ENCODE results near the gene FOXO3.
A peak's percentile ranks its signal among the peaks of the same experiment; 100 is the strongest.
"Not testable (repeated sequence)": the region's sequence is repeated elsewhere in the genome, so short reads cannot be mapped to it uniquely, and the experiment has no call there.

The FOXO3 gene

DNA sequence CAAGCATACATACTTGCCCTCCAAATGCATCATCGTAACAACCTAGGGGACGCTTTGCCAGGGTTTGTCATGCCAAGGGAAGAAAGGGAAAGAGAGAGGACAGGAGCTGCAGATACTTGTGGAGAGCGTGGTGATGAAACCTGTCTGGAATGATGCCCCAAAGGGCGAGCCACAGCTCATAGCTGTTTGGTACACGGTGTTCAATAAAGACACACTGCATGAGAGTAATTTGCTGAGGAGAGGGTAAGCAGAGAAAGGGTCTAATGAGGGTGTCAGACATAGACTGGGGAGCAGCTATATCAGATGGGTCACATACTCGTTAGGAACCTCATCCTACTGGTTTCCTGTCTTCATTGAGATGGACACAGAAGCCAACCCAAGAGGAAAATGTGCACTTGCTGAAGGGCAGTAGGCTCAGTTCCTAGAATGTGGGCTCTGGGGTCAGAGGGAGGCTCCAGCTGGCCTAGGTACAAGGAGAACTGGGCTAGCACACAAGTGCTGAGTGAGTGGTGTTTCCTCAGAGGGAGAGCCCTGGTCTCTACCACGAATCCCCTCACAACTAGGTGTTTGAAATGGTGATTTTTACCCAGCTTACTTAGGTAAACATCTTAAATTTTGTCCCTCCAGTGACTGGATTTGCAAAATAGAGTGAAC, 5.2 kb upstream of the FOXO3 start:
- no peak for DNase-seq (ENCODE audit: low read depth in 1 of 2, low spot score in 1 of 2)

DNA sequence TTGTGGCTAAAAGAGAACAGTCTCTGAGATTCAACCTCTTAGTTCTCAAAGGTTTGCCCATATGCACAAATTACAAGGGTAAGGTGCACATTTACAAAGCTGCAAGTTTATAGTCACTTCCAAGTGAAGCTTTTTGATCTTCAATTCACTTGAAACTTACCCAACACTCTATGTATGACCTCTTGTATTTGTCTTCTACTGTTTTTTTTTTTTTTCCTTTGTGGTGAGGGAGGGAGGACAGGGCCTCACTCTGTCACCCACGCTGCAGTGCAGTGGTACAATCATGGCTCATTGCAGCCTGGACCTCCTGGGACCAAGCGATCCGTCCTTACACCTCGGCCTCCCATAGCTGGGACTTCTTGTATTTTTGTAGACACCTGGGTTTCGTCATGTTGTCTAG, 4.5 kb upstream of the FOXO3 start:
- no peak for DNase-seq (ENCODE audit: low read depth in 1 of 2, low spot score in 1 of 2)

DNA sequence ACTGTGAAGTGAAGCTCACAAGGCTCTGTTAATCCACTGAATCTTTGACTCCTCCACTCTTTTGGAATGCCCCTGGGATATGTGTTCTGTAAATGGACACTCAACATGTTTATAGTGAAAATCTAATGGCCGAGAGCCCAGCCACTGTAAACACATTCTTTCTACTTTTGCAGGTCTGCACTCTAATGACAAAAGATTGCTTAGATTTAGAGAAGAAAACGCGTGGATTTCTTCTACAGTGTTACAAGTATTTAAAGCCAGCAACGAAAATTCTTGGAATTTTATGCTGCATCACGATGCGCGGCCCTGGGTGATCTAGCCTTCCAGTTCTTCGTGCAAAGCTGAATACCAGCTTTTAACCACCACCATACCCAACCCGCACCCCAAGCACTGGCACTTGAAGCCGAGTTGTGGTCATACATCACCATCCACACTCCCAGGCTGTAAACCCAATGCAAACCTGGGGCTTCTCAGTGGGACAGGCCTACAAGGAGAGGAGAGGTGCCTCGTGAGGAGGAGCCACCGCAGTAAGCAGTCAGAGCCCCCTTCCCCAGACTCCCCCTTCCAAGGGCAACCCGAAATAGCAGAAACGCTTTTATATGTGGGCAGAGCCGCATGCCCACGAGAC, 3.7 kb upstream of the FOXO3 start:
- DNase-seq (ENCODE audit: low read depth in 1 of 2, low spot score in 1 of 2): no peak

DNA sequence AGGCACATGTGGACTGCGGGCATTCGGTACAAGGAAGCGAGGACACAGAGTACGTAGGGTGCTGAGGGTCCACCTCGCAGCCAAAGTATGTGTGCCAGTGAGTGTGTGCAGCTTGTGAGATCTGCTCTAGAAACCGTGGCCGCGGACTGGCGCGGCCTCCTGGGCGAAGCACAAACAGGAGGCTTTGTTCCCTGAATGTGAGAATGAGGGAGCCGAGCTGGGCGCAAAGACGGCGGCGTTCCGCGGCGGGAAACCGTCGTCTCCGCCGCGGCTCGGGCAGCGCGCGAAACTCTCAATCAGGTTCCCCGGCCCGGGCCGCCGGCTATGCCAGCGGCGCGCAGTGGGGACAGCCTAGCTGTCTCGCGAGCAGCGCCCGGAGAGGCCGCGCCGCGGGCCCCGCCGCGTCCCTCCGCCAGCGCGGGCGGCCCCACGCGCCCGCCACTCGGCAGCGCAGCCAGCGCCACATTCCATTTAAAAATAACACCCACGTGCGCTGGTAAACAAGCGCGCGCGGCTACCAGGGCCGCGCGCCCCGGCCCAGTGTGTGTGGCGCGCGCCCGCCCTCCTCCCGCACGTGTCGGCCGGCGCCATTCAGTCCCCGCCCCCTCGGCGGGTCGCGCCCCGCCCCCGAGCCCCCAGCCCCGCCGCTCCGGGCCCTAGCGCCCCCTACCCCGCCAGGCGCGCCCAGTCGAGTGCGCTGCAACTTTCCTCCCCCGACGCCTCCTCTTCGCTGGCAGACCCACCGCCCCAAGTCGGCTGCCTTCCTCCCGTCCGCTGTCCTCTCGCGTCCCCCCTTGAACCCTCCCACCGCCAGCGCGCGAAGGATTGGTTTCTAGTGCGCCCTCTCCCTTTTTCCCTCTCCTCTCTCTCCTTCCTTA, 3.0 kb upstream of the FOXO3 start:
- DNase-seq (ENCODE audit: low read depth in 1 of 2, low spot score in 1 of 2): peak; percentile 53 to 76

DNA sequence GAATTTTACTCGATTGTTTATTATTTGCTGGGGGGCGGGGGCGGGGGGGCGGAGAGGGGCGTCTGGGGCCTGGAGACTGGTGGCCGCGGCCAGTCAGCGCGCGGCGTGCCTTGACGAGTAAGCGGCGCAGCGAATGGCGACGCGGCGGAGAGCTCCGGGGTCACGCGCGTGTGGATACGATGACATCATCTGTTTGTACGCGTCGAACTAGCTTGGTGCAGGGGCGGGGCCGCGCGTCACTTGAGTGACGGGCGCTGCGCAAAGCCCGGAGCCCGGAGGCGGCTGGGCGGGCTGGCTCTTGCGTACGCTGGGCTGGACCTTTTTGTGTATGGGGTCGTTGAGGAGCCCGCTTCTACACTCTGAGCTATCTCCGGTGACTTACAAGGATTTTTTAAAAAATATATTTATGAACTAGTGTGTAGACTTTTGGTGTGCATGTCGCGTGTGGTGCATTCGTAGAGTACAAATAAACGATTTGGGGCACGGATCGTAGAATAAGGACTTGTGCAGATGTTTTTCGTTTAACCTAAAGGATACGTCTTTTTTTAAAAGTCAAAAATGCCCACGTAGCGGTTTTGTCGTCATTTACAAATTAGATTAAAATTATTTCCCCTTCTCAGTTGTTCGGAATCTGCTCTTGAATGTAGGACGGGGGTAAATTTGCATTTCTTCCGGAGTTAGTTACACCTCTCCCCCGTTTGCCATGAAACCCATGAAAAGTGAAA, 2.2 kb upstream of the FOXO3 start:
- peak; percentile 95 for DNase-seq (ENCODE audit: low read depth in 1 of 2, low spot score in 1 of 2)

DNA sequence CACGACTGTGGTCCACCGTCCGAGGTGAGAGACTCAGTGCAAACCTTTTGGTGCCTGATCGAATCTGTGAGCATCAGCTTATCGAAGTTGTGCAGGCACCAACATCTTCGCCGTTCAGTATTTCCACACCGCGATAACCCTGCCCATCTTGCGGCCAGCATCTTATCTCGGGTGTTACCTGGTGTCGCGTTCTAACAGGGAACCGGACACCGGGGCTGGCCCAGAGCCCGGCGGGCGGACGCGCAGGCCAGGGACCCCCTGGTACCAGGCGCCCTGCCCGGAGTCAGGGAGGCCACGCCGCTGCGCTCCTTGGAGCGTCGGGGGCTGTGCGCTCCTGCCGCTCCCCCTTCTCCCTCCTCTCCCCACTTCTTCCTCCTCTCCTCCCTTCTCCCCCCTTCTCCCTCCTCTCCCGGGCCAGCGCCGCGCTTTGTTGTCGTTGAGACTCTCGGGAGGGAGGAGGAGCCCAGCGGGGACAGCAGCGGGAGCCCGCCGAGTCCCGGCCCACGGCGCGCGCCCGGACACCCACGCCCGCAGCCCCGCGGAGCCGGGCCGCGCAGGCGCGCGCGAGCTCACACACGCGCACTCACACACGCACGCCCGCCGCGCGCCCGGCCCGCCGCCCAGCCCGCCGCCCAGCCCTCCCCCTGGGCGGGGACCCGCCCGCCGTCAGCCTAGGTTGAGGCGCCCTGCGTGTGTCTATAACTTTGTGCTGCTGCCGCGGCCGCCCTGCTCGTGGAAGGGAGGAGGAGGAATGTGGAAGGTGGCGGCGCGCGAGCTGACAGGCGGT, 1.4 kb upstream of the FOXO3 start:
- peak; percentile 75 to 79 for DNase-seq (ENCODE audit: low read depth in 1 of 2, low spot score in 1 of 2)

DNA sequence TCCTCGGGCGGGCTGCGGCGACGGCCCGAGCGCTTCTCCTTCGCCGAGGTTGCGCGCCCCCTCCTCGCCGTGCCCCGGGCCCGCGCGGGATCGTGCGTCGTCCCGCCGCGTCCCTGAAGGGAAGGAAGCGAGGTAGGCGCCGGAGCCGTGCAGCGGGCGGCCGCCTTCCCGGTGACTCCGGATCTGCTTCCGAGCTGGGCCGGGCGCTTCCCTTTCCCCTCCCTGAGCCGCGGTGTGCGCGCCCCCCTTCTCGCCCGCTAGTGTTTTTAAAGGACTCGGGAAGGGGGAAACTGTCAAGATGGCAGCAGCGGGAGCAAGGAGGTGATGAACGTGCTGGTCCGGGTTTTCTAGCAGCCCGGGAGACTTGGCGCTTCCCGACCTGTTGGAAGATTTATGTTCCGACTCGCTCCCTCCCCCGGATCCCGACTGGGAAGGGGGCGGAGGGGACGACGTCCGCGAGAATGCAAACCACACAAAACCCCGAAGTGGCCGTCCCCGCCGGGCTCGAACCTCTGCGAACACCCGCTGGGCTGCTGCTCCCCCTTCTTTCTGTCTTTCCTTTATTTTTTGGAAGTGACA, 744 bp upstream of the FOXO3 start:
- DNase-seq (ENCODE audit: low read depth in 1 of 2, low spot score in 1 of 2): no peak

DNA sequence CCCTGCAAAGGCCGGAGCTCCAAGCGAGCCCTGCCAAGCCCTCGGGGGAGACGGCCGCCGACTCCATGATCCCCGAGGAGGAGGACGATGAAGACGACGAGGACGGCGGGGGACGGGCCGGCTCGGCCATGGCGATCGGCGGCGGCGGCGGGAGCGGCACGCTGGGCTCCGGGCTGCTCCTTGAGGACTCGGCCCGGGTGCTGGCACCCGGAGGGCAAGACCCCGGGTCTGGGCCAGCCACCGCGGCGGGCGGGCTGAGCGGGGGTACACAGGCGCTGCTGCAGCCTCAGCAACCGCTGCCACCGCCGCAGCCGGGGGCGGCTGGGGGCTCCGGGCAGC, 561 bp downstream of the FOXO3 start:
- not testable (repeated sequence) for DNase-seq (ENCODE audit: low read depth in 1 of 2, low spot score in 1 of 2)

DNA sequence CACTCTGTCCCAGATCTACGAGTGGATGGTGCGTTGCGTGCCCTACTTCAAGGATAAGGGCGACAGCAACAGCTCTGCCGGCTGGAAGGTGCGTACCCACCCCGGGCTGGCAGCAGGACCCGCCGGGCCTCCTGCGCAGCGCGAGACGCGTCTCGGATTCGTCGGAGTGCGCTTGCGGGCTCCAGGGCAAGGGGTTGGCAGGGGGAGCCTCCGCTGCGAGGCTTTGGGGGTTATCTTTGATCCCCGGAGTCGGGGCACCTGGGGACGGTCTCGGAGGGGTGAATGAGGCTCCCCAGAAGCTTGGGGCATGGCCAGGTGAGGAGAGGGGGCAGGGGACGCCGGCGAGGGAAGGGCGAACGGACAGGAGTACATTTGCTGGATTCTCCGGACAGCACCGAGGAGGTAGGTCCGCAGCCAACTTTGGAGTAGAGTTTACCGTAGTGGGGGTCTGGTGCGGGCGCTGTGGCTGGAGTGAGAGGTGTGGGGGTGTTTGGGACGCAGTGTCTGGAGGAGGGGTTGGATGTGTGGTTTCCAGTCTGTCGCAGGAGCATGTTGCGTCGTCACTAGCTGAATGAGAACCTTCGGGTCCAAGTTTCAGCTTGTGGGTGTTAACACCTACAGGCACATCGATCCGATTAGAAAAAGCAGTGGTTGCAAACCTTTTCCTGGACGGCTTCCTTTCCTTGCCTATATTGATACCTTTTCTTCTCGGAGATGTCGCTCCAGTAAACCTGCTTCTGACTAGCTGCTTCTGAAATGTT, 1.2 kb downstream of the FOXO3 start:
- DNase-seq (ENCODE audit: low read depth in 1 of 2, low spot score in 1 of 2): no peak

DNA sequence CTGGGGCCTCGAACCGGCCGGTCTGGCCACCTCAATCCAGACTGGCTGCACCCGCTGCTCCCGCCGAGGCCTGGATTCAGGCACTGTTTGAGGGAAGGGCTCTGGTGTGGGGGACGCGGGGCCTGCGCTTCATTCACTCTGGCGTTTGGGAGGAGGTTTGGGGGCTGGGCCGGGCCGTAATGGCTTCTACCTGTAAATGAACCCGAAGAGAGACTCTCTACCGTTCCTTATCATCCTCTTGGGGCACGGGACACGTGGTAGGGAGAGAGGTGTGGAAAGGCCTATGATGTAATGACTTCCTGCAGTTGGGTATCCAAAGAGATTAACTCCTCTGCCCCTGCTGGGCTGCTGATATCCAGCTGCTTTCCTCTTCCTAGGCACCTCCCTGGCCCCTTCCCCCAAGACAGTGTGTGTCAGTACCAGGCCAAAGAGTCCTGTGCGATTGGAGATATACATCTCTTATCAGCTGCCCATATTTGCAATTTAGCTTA, 1.8 kb downstream of the FOXO3 start:
- no peak for DNase-seq (ENCODE audit: low read depth in 1 of 2, low spot score in 1 of 2)

DNA sequence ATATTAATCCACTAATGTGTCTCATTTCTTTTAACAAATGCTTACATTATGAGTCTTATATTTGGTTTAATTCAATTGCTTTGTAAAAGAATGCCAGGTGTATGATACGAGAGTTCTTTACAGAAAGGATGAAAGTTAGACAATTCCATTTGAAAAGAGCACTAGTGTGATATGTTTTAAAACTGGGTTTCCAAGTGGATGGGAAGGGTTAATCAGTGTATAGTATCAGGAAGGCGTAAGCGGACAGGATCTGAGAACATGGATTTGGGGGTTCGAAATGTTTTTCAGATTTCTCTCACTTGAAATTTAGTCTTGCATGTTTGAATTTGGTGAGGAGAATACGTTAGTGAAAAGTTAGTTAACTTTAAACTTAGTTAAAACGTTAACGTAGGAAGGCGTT, 2.6 kb downstream of the FOXO3 start:
- DNase-seq (ENCODE audit: low read depth in 1 of 2, low spot score in 1 of 2): no peak

DNA sequence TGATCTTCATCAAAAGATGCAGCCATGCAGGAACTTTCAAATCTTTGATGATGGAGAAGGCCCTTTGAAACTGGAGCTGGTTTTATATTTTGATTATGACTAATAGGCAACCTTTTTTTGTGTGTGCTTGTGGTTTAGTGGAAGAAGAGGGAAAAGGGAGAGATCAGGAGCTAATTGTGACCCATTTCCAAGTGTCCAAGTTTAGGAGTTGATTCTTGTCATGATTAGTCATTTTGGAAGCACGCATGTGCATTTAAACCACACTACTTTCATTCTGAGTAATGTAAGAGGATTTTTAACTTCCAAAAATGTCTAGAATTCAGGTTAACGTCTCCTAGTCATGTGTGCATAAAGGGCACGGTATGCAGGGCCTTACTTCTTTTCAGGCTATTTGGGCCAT, 3.5 kb downstream of the FOXO3 start:
- DNase-seq (ENCODE audit: low read depth in 1 of 2, low spot score in 1 of 2): no peak

DNA sequence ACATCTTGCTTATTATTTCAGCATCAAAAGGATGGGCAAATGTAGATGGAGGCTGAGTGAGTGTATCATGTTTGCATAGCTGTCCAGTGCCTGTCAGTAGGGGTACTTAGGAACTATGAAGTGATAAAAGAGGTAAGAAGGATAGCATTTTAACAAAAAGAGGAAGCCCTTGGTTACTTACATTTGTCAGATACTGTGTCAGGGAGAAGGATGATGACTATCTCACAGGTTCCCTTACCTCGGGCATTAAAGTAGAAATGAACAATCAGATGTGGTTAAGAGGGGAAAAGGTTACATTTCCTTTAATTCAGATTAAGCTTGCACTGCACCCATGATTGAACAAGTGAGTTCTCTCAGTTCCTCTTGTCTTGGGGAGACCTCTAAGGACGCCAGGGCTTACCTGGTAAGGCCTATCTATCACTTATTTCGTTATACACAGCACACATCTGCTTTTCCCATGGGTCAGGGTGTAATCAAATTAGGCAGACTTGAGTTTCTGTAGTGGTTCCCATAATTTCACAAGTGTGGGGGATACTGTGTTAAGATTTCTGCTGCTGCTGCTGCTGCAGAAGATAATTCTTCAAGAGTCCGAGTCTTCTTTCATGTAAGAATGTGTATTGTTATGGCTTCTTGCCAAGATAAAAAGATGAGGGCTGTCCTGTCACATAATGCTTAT, 4.5 kb downstream of the FOXO3 start:
- no peak for DNase-seq (ENCODE audit: low read depth in 1 of 2, low spot score in 1 of 2)

DNA sequence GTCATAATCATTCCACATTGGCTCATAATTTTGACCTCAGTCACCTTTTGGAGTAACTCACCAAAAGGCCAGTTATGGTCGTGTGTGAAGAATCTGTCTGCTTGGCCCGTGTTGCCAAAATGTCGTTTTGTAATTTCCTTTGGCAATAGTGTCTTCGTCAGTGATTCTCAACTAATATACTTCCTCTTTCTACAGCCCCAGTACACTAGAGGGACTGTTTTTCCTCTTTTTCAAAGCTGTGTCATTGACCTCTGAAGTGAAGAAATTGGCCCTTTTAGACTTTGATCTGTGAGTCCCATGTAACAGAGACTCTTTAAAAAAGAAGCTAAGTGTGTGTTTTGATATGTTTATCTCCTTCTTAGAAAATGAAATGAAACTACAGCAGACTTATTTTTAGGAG, 5.2 kb downstream of the FOXO3 start:
- DNase-seq (ENCODE audit: low read depth in 1 of 2, low spot score in 1 of 2): no peak

DNA sequence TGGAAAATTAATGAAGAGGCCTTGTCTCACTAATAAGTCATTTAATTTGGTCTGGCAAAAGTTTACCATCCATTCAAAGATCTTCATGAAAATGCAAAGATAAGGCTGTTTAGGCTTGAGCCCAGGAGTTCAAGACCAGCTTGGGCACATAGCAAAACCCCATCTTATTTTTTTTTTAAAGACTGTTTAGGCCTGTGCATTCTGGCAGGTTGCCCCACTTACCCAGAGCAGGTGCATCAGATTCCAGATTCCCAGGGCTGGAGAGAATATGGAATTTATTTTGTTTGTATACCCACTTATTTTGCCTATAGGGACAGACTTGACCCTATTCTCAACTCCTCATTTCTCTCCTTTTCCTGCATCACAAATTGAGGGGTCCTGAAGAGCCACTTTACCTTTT, 5.7 kb downstream of the FOXO3 start:
- DNase-seq (ENCODE audit: low read depth in 1 of 2, low spot score in 1 of 2): no peak

DNA sequence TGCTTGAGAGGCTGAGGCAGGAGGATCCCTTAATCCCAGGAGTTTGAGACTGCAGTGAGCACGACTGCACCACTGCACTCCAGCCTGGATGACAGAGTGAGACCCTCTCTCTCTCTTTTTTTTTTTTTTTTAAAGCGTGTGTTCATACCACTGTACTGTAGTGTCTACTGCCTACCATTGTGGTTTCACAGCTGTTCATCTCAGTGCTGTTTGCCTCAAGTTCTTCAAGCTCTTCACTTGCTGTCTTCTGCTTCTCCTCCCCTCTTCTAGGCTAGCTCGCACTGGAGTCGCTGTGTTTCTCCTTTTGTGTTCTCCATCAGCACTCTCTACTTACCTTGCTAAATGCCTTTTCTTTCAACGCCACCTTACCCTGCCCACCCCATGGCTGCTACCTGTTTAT, 7.4 kb downstream of the FOXO3 start:
- no peak for DNase-seq (ENCODE audit: low read depth in 1 of 2, low spot score in 1 of 2)

DNA sequence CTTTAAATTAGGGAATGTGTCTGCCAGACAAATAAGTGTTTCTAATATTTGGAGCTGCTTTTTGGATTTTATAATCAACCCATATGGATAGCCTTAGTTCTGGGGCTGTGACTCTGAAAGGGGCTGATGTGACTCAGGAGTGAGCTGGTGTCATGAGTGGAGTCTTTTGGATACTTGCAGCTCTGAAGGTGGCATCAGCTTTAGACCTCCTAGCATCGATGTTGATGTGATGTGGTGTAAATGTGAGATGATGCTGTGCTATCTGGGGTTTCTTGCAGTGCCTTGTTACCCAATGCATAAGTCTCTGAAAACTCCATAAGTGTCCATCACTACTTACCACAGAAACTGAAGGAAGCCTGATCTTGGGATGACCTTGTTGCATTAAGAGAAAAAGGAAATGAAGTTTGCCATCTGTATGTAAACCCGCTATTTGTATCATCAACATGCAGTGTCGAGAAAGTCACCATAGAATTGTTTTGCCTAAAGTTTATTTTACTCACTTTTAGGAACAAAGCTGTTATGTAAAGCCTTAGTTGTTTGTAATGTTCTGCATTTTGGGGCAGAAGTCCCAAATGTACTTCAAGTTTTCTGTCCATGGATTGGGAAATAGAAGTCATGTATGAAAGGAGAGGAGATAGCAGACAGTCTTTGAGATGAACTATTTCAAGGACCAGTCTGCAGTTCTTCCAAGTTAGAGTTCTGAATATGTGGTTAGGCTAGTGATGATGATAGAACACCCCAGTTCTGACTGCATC, 8.0 kb downstream of the FOXO3 start:
- DNase-seq (ENCODE audit: low read depth in 1 of 2, low spot score in 1 of 2): no peak

DNA sequence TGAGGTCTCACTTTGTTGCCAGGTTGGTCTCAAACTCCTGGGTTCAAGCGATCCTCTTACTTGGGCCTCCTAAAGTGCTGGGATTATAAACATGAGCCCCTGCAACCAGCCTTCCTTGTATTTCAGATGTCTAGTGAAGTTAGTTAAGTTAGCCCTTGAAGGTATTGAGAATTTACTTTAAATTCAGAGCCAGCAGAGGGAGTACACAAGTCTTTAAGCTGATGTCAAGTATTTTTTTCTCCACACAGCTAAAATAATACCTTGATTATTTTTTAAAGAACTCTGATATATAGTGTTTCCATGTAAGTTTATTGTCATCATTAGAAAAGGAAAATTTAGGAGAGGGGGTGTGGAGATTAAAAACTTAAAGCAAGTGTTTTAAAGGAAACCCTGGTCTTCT, 9.8 kb downstream of the FOXO3 start:
- DNase-seq (ENCODE audit: low read depth in 1 of 2, low spot score in 1 of 2): no peak
